CD4-positive, CD25-positive, alpha-beta regulatory T cell (primary cell): ENCODE measurements around the gene SOCS6. TPM values are rescaled to one million over a fixed set of nuclear protein-coding genes. Genes with fewer than 3 reads are reported as not detected.
"Not testable (repeated sequence)": the region's sequence is repeated elsewhere in the genome, so short reads cannot be mapped to it uniquely, and the experiment has no call there.

Experiments
- ATAC-seq, 2 donors: fragments of 150-1000 bp; cut with Tn5 transposase; one replicate each; pipeline ENCODE4 v1.10.0; 2021; ENCODE audit warnings: low read depth in 2 of 2, moderate number of reproducible peaks in 2 of 2, moderate library complexity in 1 of 2
- DNase-seq, 3 donors: peaks; one replicate each; pipeline versions ENCODE4 v3.0.0 to v3.0.0-alpha.2; 2012 to 2022; ENCODE audit warnings: mixed read lengths in 1 of 3
- H3K27ac ChIP-seq: one replicate; pipeline ENCODE4 v1.7.0; 2013; ENCODE audit warnings: mild to moderate bottlenecking, low read length; ENCODE audit not compliant: insufficient read depth, poor library complexity, severe bottlenecking
- H3K27me3 ChIP-seq: one replicate; pipeline ENCODE4 v1.7.0; 2013; ENCODE audit warnings: low read length; ENCODE audit not compliant: control insufficient read depth, insufficient read depth
- H3K36me3 ChIP-seq: one replicate; pipeline ENCODE4 v1.7.0; 2013; ENCODE audit warnings: mild to moderate bottlenecking, low read length, moderate library complexity; ENCODE audit not compliant: control insufficient read depth, insufficient read depth
- H3K4me1 ChIP-seq: 2 replicates; pipeline ENCODE4 v1.7.0; 2013; ENCODE audit warnings: mild to moderate bottlenecking, low read length; ENCODE audit not compliant: insufficient read depth, control insufficient read depth, poor library complexity, severe bottlenecking
- H3K4me3 ChIP-seq: one replicate; pipeline ENCODE4 v1.7.0; 2013; ENCODE audit warnings: low read depth, mild to moderate bottlenecking, low read length, moderate library complexity
- H3K9me3 ChIP-seq, 2 experiments: 1 replicate in 1 of 2; 2 replicates in 1 of 2; pipeline ENCODE4 v1.7.0; 2013; ENCODE audit warnings: low read length in 2 of 2, mild to moderate bottlenecking in 1 of 2, moderate library complexity in 1 of 2; ENCODE audit not compliant: control insufficient read depth in 2 of 2
- H3K27ac Mint-ChIP-seq, 3 donors: one replicate each; pipeline ENCODE4 v1.8.0; 2020 to 2022; ENCODE audit warnings: mild to moderate bottlenecking in 3 of 3, mixed read lengths in 3 of 3, moderate library complexity in 2 of 3
- H3K27me3 Mint-ChIP-seq: one replicate; pipeline ENCODE4 v1.8.0; 2022; ENCODE audit warnings: mild to moderate bottlenecking, mixed read lengths
- H3K36me3 Mint-ChIP-seq: one replicate; pipeline ENCODE4 v1.8.0; 2020; ENCODE audit warnings: mixed read lengths
- H3K4me1 Mint-ChIP-seq, 4 donors: one replicate each; pipeline ENCODE4 v1.8.0; 2020 to 2022; ENCODE audit warnings: mixed read lengths in 4 of 4, mild to moderate bottlenecking in 1 of 4
- H3K4me3 Mint-ChIP-seq, 4 donors: one replicate each; pipeline ENCODE4 v1.8.0; 2020 to 2022; ENCODE audit warnings: mild to moderate bottlenecking in 4 of 4, mixed read lengths in 4 of 4, moderate library complexity in 3 of 4
- H3K9me3 Mint-ChIP-seq, 7 donors: one replicate each; pipeline ENCODE4 v1.8.0; 2020 to 2022; ENCODE audit warnings: mixed read lengths in 7 of 7, mild to moderate bottlenecking in 3 of 7, moderate library complexity in 2 of 7
- polyA plus RNA-seq, 4 donors: library from polyadenylated mRNA; unstranded; fragments of 300-500 nt; fragmentation: Illumina TruSeq; gene quantifications; one replicate each; pipeline ENCODE4 v1.2.3, GENCODE V29; 2021
- total RNA-seq: library from RNA; stranded (reverse); gene quantifications from one replicate; pipeline ENCODE4 v1.2.3, GENCODE V29; 2022

The SOCS6 gene
- total and polyA plus RNA-seq, 5 donors from 2014 or later = 0.07 to 0.39 (median 0.26) TPM; not detected in 1

DNA sequence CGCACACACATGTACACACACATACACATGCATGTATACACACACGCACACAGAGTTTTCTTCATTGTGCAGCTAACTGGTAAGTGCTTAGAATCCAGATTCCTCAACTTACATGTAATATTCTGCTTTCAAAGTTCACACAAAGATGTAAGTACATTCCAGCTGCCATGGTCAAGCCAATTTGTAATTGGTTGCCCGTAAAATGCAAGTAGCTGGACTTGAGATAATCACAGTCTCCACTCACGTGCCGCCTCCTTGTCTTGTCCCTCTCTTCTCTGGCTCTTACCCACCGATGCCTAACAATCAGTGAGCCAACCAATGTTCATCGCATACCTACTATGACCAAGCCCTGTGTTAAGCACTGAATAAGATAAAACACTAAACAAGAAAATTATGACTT, 77.8 kb downstream of the SOCS6 start:
- DNase-seq (no peak), ATAC-seq (no peak)
- no peak overlapping the region for H3K4me3 ChIP-seq
- H3K27ac ChIP-seq = no peak overlapping the region
- Mint-ChIP-seq H3K9me3 (peaks cover 0 to 6% (median 0%) of the 10 kb centered on the region in 7 donors), H3K27ac (no peak overlapping the region), H3K27me3 (peaks cover 5% of the 10 kb centered on the region), H3K4me1 (no peaks in the 10 kb centered on the region), H3K4me3 (no peak overlapping the region), H3K36me3 (no peaks in the 10 kb centered on the region)
- no peaks in the 10 kb centered on the region for H3K36me3 ChIP-seq
- H3K4me1 ChIP-seq = no peaks in the 10 kb centered on the region
- H3K27me3 ChIP-seq = no peaks in the 10 kb centered on the region
- no peaks in the 10 kb centered on the region for H3K9me3 ChIP-seq

DNA sequence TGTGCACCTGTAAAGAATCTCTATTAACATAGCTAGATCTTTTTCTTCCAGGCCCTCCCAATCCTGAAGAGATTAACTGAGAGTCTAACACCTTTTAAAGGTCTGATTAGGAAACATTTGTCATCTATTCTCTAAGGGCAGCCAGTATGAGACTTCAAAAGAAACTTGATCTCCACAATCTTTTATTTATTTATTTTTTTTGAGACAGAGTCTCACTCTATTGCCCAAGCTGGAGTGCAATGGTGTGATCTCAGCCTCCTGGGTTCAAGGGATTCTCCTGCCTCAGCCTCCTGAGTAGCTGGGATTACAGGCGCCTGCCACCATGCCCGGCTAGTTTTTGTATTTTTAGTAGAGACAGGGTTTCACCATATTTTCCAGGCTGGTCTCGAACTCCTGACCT, 78.5 kb downstream of the SOCS6 start:
- H3K9me3 Mint-ChIP-seq, H3K4me1 Mint-ChIP-seq, H3K4me3 ChIP-seq, H3K9me3 ChIP-seq, H3K27ac ChIP-seq, H3K4me3 Mint-ChIP-seq, H3K36me3 ChIP-seq, H3K27me3 Mint-ChIP-seq, H3K27me3 ChIP-seq, H3K27ac Mint-ChIP-seq, H3K4me1 ChIP-seq, H3K36me3 Mint-ChIP-seq, ATAC-seq, DNase-seq: not testable (repeated sequence)

DNA sequence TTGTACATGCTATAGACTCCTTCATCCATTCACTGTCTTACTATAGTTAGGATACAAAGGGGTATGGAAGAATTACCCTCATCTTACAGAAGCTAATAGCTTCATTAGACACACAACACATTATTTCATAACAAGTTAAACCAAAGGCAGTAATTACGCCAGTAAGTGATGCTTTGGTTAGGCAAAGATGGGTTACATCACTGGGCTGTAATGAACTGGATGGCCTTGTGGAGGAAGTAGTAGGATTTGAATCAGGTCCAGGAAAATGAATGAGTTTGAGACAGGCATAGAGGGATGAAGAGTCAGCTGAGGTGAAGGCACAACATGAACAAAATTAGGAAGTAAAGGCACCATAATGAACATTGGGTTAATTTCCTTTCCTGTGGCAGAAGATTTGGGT, 80.1 kb downstream of the SOCS6 start:
- Mint-ChIP-seq H3K4me1 (no peaks in the 10 kb centered on the region), H3K36me3 (no peaks in the 10 kb centered on the region), H3K27ac (no peak overlapping the region), H3K4me3 (no peak overlapping the region), H3K9me3 (peaks cover 0 to 7% (median 0%) of the 10 kb centered on the region in 7 donors), H3K27me3 (peaks cover 5% of the 10 kb centered on the region)
- no peak overlapping the region for H3K4me3 ChIP-seq
- H3K36me3 ChIP-seq = no peaks in the 10 kb centered on the region
- ATAC-seq (no peak), DNase-seq (no peak)
- H3K27ac ChIP-seq = no peak overlapping the region
- H3K27me3 ChIP-seq = no peaks in the 10 kb centered on the region
- H3K4me1 ChIP-seq = no peaks in the 10 kb centered on the region
- H3K9me3 ChIP-seq = no peaks in the 10 kb centered on the region

DNA sequence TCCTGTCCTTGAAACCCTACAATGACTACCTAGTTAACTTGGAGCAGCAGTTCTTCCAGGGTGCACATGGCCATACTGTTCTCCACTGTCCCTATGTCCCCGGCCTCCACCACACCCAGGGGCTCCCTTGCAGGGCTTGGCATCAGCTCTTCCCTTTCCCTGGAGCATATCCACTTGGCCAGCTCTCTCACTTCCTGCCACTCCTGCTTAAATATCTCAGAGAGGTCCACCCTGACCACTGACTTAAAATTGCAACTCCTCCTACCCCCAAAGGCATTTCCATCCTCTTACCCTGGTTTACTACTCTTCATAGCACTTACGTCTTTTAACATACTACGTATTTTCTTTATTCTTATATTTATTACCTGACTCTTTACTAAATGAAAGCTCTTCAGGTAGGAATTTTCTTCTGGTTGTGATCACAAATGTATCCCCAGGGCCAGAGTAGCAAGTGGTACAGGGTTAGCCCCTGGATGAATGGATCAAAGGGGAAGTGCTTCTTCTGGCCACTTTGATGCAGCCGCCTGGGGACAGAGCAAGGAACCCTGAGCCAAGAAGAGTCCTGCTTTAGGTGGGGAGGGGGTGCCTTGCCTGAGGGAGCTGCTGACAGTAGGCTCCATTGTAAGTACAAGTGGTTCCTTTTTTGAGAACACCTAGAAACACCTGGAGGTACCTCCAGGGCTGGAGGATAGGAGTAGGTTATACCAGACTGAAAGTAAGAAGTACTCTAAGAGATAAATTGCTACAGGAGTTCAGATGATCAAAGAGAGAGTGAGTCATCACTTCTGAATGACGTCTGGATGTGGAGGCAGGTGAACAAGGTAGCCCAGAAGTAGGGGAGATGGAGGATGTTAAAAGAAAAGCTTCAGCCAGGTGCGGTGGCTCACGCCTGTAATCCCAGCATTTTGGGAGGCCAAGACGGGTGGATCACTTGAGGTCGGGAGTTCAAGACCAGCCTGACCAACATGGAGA, 82.2 kb downstream of the SOCS6 start:
- Histone ChIP-seq H3K36me3 (no peaks in the 10 kb centered on the region), H3K27ac (no peak overlapping the region), H3K4me1 (no peaks in the 10 kb centered on the region), H3K4me3 (no peak overlapping the region), H3K27me3 (no peaks in the 10 kb centered on the region), H3K9me3 (no peaks in the 10 kb centered on the region)
- peaks cover 5% of the 10 kb centered on the region for H3K27me3 Mint-ChIP-seq
- peaks cover 0 to 7% (median 0%) of the 10 kb centered on the region in 7 donors for H3K9me3 Mint-ChIP-seq
- no peak overlapping the region for H3K27ac Mint-ChIP-seq
- no peaks in the 10 kb centered on the region for H3K4me1 Mint-ChIP-seq
- DNase-seq (no peak), ATAC-seq (no peak)
- no peaks in the 10 kb centered on the region for H3K36me3 Mint-ChIP-seq
- peak overlapping the region in 1 of 4 donors; percentile 5 for H3K4me3 Mint-ChIP-seq

DNA sequence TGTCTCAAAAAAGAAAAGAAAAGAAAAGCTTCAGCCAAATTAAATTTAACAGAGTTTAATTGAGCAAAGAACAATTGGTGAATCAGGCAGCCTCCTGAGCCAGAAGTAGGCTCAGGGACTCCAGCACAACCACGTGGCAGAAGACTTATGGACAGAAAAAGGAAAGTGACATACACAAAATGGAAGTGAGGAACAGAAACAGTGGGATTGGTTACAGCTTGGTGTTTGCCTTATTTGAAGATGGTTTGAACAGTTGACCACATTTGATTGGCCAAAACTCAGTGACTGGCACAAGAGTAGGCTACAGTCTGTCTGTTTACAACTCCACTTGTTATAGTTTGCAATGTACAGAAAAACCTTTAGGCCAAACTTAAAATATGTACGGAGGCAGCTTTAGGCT, 83.1 kb downstream of the SOCS6 start:
- no peak for DNase-seq
- H3K36me3 ChIP-seq = no peaks in the 10 kb centered on the region
- H3K9me3 ChIP-seq = no peaks in the 10 kb centered on the region
- Mint-ChIP-seq H3K4me3 (no peak overlapping the region), H3K9me3 (peaks cover 0 to 6% (median 0%) of the 10 kb centered on the region in 7 donors), H3K4me1 (no peaks in the 10 kb centered on the region), H3K36me3 (no peaks in the 10 kb centered on the region), H3K27me3 (peaks cover 5% of the 10 kb centered on the region), H3K27ac (no peak overlapping the region)
- no peak overlapping the region for H3K27ac ChIP-seq
- H3K4me1 ChIP-seq = no peaks in the 10 kb centered on the region
- no peaks in the 10 kb centered on the region for H3K27me3 ChIP-seq
- no peak overlapping the region for H3K4me3 ChIP-seq
- no peak for ATAC-seq

DNA sequence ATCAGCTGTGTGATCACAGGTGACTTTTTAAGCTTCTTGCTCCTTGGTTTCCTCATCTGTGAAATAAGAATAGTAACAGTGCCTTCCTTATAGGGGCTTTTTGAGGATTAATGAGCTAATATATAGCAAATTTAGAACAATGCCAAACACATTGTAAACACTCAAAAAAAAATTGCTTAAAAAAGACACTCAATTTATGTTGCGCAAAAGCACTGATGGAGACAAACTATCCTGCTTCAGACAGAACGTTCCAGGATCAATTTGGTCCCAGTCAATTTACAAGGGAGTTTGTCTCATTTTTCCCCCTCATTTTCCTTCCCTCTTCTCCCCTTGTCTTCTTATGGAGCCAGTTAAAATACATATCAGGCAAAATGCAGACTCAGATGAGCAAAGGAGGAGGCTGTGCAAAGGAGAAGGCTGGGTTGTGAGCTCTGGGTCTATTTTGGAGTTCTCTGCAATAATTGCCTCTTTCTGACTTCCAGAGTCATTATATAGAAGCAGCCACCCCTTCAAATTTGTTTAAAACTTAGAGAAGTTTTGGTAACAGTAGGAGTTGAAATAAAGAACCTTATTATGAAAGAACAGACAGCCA, 83.7 kb downstream of the SOCS6 start:
- H3K27me3 Mint-ChIP-seq = peaks cover 5% of the 10 kb centered on the region
- H3K36me3 ChIP-seq = no peaks in the 10 kb centered on the region
- H3K27ac Mint-ChIP-seq = no peak overlapping the region
- H3K9me3 Mint-ChIP-seq = peaks cover 0 to 6% (median 0%) of the 10 kb centered on the region in 7 donors
- no peaks in the 10 kb centered on the region for H3K27me3 ChIP-seq
- no peaks in the 10 kb centered on the region for H3K4me1 Mint-ChIP-seq
- no peak for DNase-seq
- no peaks in the 10 kb centered on the region for H3K4me1 ChIP-seq
- H3K4me3 ChIP-seq = no peak overlapping the region
- no peak overlapping the region for H3K4me3 Mint-ChIP-seq
- ATAC-seq = no peak
- H3K9me3 ChIP-seq = no peaks in the 10 kb centered on the region
- H3K36me3 Mint-ChIP-seq = no peaks in the 10 kb centered on the region
- H3K27ac ChIP-seq = no peak overlapping the region

DNA sequence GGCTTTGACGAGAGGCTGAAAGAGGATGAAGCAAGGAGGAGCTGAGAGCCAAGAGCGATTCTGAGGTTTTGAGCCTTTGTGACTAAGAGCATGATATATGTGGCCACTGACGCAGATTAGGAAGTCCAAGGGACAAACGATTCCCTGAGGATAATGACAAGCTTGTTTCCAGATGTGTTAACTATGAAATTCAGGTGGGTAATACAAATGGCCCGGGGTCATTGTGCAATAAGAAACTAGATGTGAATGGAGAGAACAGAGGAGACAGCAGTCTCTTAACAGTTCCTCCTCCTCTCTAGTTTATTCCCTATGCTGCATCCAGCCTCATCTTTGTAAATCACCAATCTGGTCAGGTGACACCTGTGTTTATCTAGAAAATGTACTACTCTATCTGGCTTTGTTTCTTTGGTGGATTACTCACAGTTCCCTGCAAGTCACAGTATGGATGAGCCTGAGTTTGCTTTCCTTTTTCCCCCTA, 84.2 kb downstream of the SOCS6 start:
- Histone ChIP-seq H3K4me3 (no peak overlapping the region), H3K27ac (no peak overlapping the region), H3K36me3 (no peaks in the 10 kb centered on the region), H3K9me3 (no peaks in the 10 kb centered on the region), H3K4me1 (no peaks in the 10 kb centered on the region), H3K27me3 (no peaks in the 10 kb centered on the region)
- ATAC-seq = no peak
- Mint-ChIP-seq H3K27ac (no peak overlapping the region), H3K4me1 (no peaks in the 10 kb centered on the region), H3K36me3 (no peaks in the 10 kb centered on the region), H3K4me3 (no peak overlapping the region), H3K27me3 (peaks cover 5% of the 10 kb centered on the region), H3K9me3 (peaks cover 0 to 6% (median 0%) of the 10 kb centered on the region in 7 donors)
- DNase-seq = no peak
